ENCODE data around the gene INPP4B. TPM values are rescaled to one million over a fixed set of nuclear protein-coding genes. Genes with fewer than 3 reads are reported as not detected.

The INPP4B gene
- total RNA-seq, 3 donors from 2014 or later = 15.8 to 113 (median 93.4) TPM

- intact Hi-C loops (cut with DNase I; ENCODE audit: low total_unique reads) = no loop called here
- Histone ChIP-seq H3K4me3 (no peak overlapping the region), H3K27me3 (no peaks in the 10 kb centered on the region), H3K36me3 (no peaks in the 10 kb centered on the region), H3K9me3 (no peaks in the 10 kb centered on the region), H3K4me1 (no peaks in the 10 kb centered on the region), H3K27ac (no peak overlapping the region)
- no peak for DNase-seq (ENCODE audit: low spot score in 2 of 2)
- TF ChIP-seq, protein P1, sequence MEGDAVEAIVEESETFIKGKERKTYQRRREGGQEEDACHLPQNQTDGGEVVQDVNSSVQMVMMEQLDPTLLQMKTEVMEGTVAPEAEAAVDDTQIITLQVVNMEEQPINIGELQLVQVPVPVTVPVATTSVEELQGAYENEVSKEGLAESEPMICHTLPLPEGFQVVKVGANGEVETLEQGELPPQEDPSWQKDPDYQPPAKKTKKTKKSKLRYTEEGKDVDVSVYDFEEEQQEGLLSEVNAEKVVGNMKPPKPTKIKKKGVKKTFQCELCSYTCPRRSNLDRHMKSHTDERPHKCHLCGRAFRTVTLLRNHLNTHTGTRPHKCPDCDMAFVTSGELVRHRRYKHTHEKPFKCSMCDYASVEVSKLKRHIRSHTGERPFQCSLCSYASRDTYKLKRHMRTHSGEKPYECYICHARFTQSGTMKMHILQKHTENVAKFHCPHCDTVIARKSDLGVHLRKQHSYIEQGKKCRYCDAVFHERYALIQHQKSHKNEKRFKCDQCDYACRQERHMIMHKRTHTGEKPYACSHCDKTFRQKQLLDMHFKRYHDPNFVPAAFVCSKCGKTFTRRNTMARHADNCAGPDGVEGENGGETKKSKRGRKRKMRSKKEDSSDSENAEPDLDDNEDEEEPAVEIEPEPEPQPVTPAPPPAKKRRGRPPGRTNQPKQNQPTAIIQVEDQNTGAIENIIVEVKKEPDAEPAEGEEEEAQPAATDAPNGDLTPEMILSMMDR (IDR thresholded peaks at IDR 0.05) = no peak
- TF ChIP-seq POLR2AphosphoS5 (IDR thresholded peaks at IDR 0.05) (no peak), POLR2A (IDR thresholded peaks at IDR 0.05) (no peak)
Measured at GRCh38 chr4:142201041-142201440, 645.1 kb downstream of the INPP4B start.

DNA sequence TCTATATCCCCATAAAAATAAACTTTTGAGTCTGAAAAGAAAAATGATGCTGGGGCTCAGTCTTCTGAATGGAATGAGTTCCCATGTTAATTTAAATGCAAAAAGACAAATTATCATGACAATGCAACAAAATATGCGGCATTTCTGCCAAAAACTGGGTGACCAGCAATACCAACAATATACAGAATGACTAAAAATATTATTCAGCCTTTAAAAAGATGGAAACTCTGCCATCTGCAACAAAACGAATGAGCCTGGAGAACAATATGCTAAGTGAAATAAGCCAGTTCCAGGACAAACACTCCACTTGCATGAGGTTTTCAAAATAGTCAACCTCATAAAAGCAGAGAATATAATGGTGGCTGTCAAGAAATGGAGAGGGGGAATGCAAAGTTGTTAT lies 651.2 kb downstream of the INPP4B start:
- no peak overlapping the region for H3K27ac ChIP-seq
- no peaks in the 10 kb centered on the region for H3K27me3 ChIP-seq
- no peaks in the 10 kb centered on the region for H3K36me3 ChIP-seq
- H3K4me1 ChIP-seq = no peaks in the 10 kb centered on the region
- no peak overlapping the region for H3K4me3 ChIP-seq
- intact Hi-C loops (cut with DNase I; ENCODE audit: low total_unique reads) = no loop called here
- TF ChIP-seq POLR2A (IDR thresholded peaks at IDR 0.05) = no peak
- TF ChIP-seq, protein P1 (IDR thresholded peaks at IDR 0.05) = no peak
- TF ChIP-seq POLR2AphosphoS5 (IDR thresholded peaks at IDR 0.05) = no peak
- DNase-seq (ENCODE audit: low spot score in 2 of 2) = no peak
- H3K9me3 ChIP-seq = no peaks in the 10 kb centered on the region

DNA sequence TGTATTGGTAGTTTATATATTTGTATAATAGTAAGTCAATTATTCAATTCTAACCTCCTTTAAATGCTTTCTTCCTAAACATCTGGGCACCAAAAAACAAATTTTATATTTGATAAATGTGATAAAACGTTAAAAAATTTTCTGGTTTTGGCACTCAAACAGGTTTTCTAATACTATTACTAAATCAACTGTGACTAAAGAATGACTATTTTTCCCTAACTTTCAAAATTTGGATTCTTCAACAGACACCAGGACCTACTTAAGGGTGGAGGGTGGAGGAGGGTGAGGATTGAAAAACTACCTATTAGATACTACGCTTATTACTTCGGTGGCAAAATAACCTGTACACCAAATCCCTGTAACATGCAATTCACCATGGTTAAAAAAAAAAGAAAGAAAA lies 654.2 kb downstream of the INPP4B start:
- intact Hi-C loops (cut with DNase I; ENCODE audit: low total_unique reads) = no loop called here
- H3K27me3 ChIP-seq = no peaks in the 10 kb centered on the region
- no peaks in the 10 kb centered on the region for H3K4me1 ChIP-seq
- TF ChIP-seq POLR2A (IDR thresholded peaks at IDR 0.05) (no peak), POLR2AphosphoS5 (IDR thresholded peaks at IDR 0.05) (no peak)
- TF ChIP-seq, protein P1 (IDR thresholded peaks at IDR 0.05) = no peak
- no peak for DNase-seq (ENCODE audit: low spot score in 2 of 2)
- no peak overlapping the region for H3K27ac ChIP-seq
- H3K9me3 ChIP-seq = no peaks in the 10 kb centered on the region
- no peaks in the 10 kb centered on the region for H3K36me3 ChIP-seq
- H3K4me3 ChIP-seq = no peak overlapping the region

DNA sequence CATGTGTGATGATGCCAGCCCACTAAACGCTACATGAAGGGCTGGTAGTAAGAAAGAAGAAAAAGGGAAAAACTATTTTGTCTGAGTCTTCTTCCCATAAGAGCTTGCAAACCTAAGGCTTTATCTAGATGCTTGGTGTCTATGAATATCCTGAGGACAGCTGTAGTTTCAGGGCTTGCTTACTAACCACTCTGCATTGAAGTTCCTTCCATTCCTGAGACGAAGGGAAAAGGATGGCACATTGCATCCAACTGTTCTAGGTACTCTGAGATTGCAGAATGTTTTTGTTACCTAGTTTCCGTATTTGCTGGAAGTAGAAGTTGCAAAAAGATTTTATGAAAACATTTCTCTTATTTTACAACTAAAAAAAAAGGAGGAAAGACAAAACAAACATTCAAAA lies 665.1 kb downstream of the INPP4B start:
- Histone ChIP-seq H3K4me3 (no peak overlapping the region), H3K9me3 (no peaks in the 10 kb centered on the region), H3K4me1 (no peaks in the 10 kb centered on the region), H3K27me3 (no peaks in the 10 kb centered on the region), H3K27ac (no peak overlapping the region), H3K36me3 (no peaks in the 10 kb centered on the region)
- no peak for DNase-seq (ENCODE audit: low spot score in 2 of 2)
- TF ChIP-seq, protein P1 (IDR thresholded peaks at IDR 0.05) = no peak
- TF ChIP-seq POLR2A (IDR thresholded peaks at IDR 0.05) (no peak), POLR2AphosphoS5 (IDR thresholded peaks at IDR 0.05) (no peak)
- intact Hi-C loops (cut with DNase I; ENCODE audit: low total_unique reads) = no loop called here

DNA sequence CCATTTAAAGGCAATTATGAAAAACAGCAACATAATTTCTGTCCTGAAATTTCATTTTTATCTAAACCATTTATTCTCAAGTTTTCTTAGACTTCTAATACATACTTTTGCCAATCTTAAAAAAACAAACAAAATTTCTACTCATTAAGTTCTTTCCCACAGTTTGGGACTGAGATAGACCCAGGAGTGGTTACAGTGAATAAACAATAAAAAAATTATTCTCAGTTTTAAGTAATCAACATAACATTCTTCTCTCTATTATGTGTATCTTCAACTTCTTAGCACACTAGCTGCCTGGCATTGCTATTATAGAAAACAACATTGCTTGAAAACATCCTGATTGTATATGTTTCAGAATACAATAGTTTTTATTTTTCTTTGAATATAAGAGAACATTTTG lies 676.9 kb downstream of the INPP4B start:
- DNase-seq (ENCODE audit: low spot score in 2 of 2) = no peak
- no peak overlapping the region for H3K27ac ChIP-seq
- no peaks in the 10 kb centered on the region for H3K9me3 ChIP-seq
- no peaks in the 10 kb centered on the region for H3K4me1 ChIP-seq
- no peak overlapping the region for H3K4me3 ChIP-seq
- no peaks in the 10 kb centered on the region for H3K36me3 ChIP-seq
- no peaks in the 10 kb centered on the region for H3K27me3 ChIP-seq
- no peak for TF ChIP-seq POLR2A (IDR thresholded peaks at IDR 0.05)
- TF ChIP-seq, protein P1 (IDR thresholded peaks at IDR 0.05) = no peak
- TF ChIP-seq POLR2AphosphoS5 (IDR thresholded peaks at IDR 0.05) = no peak
- intact Hi-C loops (cut with DNase I; ENCODE audit: low total_unique reads) = no loop called here

All from breast epithelium (tissue), 4 donors.